AG09309 (cell line): Measurements from ENCODE around the gene H3-3A.

Experiments
- DNase-seq: peaks from one replicate; pipeline ENCODE4 v3.0.0-alpha.2; 2010; ENCODE audit warnings: low read depth
- H3K4me3 ChIP-seq: 2 replicates; pipeline ENCODE4 v1.5.1; 2011; ENCODE audit warnings: mild to moderate bottlenecking, low read depth, low read length, moderate library complexity; ENCODE audit not compliant: control insufficient read depth
- TF ChIP-seq, protein P1 (sequence below): IDR thresholded peaks from 2 replicates; pipeline ENCODE4 v1.5.1; 2011; ENCODE audit warnings: mild to moderate bottlenecking, low read depth, low read length, inconsistent platforms; ENCODE audit not compliant: insufficient read depth, control insufficient read depth; ENCODE audit errors: missing control alignments

The H3-3A gene

DNA sequence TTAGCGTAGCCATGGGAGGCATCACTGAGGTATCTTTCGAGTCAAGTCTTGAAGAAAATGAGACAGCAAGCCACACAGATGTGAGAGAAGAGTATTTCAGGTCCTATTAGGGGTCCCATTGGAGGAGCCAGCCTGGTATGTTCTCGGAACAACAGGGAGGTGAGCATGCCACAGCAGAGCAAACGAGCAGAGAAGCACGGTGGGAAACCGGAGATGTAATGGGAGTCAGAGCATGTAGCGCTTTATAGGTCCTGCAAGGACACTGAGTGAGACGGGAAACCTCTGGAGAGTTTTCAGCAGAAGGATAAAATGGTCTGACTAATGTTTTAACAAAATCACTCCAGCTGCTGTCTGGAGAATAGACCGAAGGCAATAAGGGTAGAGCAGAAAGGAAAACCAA is 15.9 kb downstream of the H3-3A start:
- TF ChIP-seq, protein P1, sequence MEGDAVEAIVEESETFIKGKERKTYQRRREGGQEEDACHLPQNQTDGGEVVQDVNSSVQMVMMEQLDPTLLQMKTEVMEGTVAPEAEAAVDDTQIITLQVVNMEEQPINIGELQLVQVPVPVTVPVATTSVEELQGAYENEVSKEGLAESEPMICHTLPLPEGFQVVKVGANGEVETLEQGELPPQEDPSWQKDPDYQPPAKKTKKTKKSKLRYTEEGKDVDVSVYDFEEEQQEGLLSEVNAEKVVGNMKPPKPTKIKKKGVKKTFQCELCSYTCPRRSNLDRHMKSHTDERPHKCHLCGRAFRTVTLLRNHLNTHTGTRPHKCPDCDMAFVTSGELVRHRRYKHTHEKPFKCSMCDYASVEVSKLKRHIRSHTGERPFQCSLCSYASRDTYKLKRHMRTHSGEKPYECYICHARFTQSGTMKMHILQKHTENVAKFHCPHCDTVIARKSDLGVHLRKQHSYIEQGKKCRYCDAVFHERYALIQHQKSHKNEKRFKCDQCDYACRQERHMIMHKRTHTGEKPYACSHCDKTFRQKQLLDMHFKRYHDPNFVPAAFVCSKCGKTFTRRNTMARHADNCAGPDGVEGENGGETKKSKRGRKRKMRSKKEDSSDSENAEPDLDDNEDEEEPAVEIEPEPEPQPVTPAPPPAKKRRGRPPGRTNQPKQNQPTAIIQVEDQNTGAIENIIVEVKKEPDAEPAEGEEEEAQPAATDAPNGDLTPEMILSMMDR: no peak
- DNase-seq: no peak
- no peak overlapping the region for H3K4me3 ChIP-seq

DNA sequence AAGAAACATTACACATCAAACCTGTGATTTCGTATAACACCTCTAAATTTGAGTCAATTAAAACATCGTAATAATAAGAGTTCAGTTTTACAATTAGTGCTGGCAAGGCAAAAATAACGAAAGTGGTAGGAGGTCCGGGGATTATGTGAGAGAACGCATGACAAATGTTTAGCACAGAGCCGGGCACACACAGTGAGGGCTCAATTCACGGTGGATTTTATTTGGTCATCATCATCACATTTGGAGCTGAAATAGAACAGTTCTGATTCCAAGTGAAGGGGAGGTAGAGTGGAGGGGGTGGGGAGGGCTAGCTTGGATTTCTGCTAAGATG is 20.0 kb downstream of the H3-3A start:
- TF ChIP-seq, protein P1: no peak
- H3K4me3 ChIP-seq: peak overlapping the region; percentile 71
- no peak for DNase-seq

DNA sequence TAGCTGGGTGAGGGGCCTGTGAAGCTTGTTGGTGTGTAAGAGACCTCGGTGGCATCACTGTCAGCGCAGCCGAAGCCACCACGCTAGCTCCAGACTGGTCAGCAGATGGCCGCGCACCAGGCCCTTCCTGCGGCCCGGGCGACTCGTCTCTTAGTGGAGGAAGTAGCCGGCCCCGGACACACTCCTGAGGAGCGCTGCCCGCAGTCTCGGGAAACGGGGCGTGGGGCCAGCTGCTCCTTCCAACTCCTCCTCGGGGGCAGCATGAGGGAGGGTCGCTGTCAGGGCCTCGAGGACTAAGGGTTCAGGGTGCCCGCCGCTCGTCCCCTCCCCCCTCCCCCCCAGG is 20.4 kb downstream of the H3-3A start:
- TF ChIP-seq, protein P1: no peak
- DNase-seq: no peak
- peak overlapping the region; percentile 71 for H3K4me3 ChIP-seq

DNA sequence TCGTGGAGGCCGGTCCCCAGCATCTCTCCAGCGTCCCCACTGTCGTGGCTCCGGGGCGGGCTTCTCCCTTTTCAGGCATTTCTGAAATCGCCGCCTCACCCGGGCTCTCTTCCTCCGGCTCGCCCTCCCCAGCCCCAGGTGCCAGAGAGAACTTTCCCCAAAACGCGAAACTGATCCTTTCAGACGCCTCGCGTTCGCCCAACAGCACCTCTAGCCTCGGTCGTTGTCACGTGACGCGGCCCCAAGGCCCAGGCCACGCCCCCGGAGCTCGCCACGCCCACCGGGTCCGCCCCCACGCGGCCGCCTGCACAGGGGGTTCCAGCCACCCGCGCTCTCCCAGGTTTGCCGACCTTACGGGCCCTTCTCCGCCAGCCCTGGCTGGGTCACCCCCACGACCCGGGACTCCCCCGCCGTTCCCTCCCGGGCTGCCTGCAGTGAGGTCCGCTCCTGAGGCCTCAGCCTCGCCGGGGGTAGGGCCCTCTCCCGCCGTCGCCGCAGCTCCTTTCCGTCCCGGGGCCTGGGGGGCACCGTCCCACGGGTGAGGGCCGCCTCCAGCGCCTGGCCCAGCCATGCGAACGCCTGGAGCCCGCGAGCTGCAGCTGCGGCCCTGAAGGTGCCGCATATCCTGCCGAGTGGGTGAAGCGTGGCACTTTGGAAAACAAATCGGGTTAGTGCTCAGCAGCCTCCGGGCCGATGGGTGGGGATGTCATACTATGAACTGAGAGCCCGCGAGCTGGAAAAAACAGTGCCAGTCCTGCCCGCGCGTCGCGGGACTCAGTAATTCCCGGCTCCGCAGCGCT is 21.0 kb downstream of the H3-3A start:
- TF ChIP-seq, protein P1: no peak
- no peak for DNase-seq
- H3K4me3 ChIP-seq: peak overlapping the region; percentile 71

DNA sequence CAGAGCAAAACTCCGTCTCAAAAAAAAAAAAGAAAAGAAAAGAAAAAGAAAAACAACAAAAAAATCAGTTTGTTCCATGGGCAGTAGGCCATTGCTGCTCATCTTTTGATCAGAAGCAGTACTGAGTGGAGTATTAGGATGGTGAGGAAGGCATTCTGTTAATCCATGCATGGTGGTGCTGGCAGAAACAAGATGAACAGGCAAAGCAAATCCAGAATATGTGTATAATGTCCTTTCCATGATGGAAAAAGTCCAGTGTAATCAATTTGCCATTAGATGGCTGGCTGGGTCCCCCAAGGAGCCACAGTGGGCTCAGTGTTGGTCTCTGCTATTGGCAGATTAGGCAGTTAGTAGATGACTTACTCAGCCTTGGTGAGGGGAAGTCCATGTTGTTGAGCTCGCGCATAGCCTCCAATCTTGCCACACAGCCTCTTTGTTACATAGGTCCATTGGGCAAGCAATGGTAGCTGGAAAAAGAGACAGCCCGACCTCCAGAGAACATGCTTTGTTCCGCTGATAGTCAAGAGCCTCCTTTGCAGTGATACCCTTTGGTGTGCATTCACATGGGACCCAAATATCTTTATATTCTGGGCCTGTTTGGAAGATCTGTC is 23.3 kb downstream of the H3-3A start:
- DNase-seq: no peak
- H3K4me3 ChIP-seq: no peak overlapping the region
- TF ChIP-seq, protein P1: no peak

DNA sequence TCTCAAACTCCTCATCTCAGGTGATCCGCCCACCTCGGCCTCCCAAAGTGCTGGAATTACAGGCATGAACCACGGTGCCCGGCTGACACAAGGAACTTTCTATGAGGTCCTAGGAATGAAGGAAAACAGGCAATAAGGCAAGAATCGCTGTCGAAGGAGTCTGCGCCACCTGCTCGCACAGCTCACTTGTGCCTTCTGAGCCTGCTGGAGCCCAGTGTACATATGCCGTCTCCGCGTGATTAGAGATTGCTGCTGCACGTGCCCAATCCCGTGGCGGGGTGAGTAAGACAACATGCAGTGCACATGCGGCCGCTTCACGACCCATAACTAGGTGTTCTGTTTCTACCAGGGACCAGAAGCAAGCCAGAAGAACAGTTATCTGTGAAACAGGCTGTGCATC is 24.3 kb downstream of the H3-3A start:
- no peak for DNase-seq
- no peak overlapping the region for H3K4me3 ChIP-seq
- TF ChIP-seq, protein P1: no peak
